Activated T-helper 1 cell treated with Interleukin-2 at 50 U/mL for 16 hours (primary cell): ENCODE results near the gene ZFHX3.
"Not testable (repeated sequence)": the region's sequence is repeated elsewhere in the genome, so short reads cannot be mapped to it uniquely, and the experiment has no call there.

Experiments used
- DNase-seq: peaks from one replicate; pipeline ENCODE4 v3.0.0-alpha.2; 2020; ENCODE audit warnings: low read depth

Gene ZFHX3

DNA sequence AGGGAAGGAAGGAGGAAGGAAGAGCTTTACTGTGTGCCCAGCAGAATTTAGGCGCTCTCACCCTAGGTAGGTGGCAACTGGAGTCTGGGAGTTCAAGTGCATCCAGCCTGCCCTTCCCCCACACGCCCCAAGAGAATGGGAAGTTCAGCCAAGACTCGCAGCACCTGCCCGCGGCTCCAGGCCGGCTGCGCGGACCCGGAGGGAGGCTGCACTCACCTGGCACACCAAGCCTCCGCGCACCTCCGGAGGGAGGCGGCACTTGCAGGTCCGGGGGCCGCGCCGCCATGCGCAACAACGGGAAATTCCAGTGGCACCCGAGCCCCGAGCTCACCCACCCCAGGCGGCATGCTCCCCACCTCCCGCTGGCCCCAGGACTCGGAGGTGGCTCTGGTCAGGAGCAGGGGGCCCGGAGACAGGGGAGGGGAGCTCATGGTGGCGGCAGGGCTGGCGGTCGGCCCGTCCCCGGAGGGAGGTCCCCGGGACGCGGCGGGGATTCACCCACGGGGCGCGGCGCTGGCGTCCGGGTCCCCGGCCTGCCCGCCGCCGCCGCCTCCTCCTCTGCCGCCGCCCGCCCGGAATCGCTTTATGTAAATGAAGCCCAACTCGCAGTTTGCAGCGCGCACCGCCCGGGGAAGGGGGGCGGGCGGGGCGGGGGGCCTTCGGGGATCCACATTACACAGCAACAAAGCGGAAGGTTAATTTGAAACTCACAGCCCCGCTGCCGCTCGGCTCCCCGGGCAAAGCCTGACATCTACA, at the start of gene ZFHX3:
ZFHX3 (minus strand) TSS at position 593 of the 756 bp plus-strand sequence. CDS start 87,983 bp downstream, outside the sequence.
- no peak for DNase-seq

DNA sequence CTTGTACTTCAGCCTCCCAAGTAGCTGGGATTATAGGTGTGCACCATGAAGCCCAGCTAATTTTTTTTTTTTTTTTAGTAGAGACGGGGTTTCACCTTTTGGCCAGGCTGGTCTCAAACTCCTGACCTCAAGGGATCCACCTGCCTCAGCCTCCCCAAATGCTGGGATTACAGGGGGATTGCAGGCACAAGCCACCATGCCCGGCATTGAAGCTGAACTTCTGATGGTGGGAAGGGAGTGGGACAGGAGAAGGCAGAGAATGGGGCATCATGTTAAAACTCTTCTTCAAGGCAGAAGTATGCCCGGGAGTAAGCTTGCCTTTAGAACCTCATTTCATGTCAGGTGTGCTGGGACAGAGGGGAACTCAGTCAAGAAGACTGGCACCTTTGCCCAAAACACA, 48.6 kb upstream of the ZFHX3 start:
- DNase-seq: no peak

- no peak for DNase-seq
These were observed 48.0 kb upstream of the ZFHX3 start for GRCh38 chr16:73095885-73096421.

DNA sequence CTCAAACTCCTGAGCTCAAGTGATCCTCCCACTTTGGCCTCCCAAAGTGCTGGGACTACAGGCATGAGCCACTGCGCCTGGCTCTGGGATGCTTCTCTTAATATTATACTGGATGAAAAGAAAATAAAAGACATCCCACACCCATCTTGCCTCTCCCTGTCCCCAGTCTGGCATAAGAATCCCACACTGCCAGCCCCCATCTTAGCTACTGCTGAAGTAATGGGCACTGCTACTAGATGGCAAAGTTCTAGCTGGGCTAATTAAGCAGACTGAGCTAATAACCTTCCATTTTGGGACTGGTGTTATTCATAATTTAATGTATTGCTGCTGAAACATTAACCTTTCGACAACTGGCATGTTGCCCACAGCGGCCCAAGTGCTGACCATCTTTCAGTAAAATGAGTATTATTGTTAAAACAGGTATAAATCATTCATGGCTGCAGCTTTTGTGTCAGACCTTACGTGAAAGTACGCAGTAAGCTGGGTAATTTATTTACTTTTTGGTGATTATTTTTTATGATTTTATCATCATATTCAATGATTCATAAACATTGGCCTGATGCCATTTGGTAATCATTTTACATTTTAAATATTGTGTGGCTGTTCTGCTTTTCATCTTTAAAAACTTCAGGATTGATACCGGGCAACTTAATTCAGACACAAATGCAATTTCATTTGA, 47.4 kb upstream of the ZFHX3 start:
- DNase-seq: no peak

DNA sequence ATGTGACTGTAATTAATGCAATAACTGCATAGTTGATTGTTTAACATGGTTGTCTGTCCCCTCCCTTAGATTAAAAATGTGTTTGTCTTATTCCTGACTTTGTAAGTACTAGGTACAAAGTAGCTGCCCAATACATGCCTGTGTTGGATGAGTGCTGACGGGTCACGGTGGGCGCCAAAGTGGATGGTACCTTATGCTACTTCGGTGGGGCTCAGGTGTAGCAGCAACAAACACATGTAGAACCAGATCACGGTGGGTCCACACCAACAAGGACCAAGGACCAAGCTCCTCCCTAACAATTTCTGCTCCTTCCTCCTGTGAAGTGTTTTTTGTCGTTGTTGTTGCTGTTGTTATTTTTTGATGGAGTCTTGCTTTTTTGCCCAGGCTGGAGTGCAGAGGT, 46.4 kb upstream of the ZFHX3 start:
- no peak for DNase-seq

GRCh38 chr16:73093146-73094144, 45.5 kb upstream of the ZFHX3 start:
- DNase-seq: no peak

DNA sequence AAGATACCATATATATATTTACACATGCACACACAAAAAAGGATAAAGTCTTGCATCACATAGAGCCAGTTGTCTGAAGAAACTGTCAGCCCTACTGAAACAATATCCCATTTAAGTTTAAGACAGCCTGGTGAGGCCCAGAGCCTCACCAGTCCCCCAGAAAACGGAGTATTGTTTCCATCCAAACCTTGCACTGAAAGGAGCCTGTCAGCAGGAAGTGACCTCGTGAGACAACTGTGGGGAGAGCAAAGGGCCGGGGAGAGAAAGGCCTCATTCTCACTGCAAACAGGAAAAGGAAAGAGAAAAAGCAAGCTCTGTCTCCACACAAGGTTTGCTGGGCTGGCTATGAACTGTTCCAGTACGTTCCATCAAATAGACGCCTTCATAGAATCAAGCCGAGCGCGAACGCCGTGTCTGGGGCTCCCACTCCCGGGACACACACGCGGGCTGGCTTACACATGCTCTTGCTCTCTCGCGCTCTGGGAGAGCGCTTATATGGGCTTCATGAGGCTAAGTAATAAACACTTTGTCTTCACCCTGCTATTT, 44.4 kb upstream of the ZFHX3 start:
- no peak for DNase-seq

GRCh38 chr16:73091174-73091573, 43.2 kb upstream of the ZFHX3 start:
- no peak for DNase-seq

DNA sequence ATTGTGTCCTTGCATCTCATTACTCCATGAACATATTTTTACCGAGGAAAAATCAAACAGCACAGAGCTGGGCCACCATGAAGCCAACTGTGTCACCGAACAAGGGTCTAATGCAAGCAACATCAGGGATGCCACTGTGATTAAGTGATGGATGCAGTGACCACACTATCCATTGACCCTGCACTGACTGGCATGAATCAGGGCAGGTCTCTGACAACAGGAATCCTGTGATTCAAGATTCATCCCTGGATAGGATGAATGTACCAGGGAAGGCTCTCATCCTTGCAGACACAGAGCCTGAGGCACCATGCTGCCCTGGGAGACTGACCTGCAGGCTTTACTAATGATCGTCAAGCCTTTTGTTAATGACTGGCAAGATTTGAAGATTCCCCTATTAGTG, 41.5 kb upstream of the ZFHX3 start:
- no peak for DNase-seq

- DNase-seq: no peak
These were observed 38.2 kb upstream of the ZFHX3 start for GRCh38 chr16:73086108-73086507.

DNA sequence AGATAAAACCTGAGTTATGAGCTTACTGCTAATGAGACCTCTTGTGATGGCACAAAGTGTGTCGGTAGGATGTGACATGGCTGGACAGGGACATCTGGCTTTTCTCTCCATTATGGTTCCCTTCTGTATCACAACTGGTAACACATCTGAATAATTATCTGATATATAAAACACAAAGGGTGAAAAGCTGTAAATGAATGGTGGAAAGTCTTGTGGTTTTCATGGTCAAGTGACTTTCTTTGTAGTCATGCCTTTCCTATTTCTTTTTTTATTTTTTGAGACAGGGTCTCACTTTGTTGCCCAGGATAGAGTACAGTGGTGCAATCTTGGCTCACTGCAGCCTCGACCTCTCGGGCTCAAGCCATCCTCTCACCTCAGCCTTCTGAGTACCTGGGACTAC, 35.3 kb upstream of the ZFHX3 start:
- DNase-seq: no peak

DNA sequence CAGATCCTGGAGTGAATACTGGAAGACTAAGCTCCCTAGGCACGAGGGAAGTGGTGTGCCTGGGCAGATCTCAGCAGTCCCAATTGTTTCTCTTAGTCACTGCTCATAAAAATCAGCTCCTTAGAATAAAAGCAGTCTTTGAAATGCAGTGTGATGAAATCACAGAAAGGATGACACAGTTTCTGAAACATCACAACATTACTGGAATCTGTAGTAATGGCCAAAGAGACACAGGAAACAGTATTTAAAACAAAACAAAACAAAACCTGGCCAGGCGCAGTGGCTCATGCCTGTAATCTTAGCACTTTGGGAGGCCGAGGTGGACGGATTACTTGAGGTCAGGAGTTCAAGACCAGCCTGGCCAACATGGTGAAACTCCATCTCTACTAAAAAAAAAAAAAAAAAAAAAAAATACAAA, 34.7 kb upstream of the ZFHX3 start:
- not testable (repeated sequence) for DNase-seq

- DNase-seq: no peak
These were observed 33.0 kb upstream of the ZFHX3 start for GRCh38 chr16:73080931-73081330.

GRCh38 chr16:73076324-73076810, 28.4 kb upstream of the ZFHX3 start:
- DNase-seq: no peak

GRCh38 chr16:73074382-73074781, 26.5 kb upstream of the ZFHX3 start:
- no peak for DNase-seq

GRCh38 chr16:73072051-73072450, 24.1 kb upstream of the ZFHX3 start:
- not testable (repeated sequence) for DNase-seq

DNA sequence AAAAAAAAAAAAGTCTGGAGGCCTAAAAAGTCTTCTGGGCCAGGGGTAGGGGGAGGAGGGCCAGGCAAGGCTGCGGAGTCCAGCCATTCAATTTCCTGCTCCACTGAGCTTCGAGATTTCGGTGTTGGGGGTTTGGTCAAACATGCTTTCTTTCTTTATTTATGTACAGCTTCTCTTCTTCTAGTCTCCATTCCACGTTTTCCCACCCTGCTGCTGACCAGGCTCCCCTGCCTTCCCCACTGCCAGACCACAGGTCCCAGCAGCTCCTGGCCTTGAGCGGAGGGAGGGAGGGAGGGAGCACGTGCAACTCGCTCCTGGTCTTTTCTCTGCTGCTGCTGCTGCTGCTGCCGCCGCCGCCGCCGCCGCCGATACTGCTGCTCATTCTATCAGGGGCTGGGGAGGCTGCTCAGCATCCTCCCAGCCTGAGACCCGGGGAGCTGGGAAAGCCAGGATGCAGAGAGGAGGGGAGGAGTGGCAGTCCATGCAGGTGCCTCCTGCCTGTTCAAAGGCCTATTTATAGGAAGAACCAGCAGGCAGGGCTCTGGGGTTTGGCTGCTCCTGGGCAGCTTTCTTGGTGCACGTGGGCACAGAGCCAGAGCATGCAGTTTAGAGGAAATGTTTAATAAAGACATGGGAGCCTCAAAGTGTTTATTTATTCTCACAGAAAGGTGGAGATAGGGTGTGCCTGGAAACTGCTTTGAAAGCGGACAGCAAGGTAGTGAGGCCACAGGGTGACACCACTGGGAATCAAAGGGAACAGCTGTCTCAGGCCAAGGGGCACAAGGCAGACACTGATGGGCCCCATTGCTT, 23.4 kb upstream of the ZFHX3 start:
- no peak for DNase-seq

- DNase-seq: no peak
These were observed 21.8 kb upstream of the ZFHX3 start for GRCh38 chr16:73069581-73070262.

- DNase-seq: no peak
These were observed 20.8 kb upstream of the ZFHX3 start for GRCh38 chr16:73068541-73069401.
